Nephron progenitor cell (in vitro differentiated cells): ENCODE data around the gene RPS6KA2.

Experiments
- DNase-seq: peaks from one replicate; pipeline ENCODE4 v3.0.0; 2021
- H3K27ac Mint-ChIP-seq: 2 replicates; pipeline ENCODE4 v1.8.0; 2021; ENCODE audit warnings: mild to moderate bottlenecking, moderate library complexity, mixed read lengths
- H3K27me3 Mint-ChIP-seq: 2 replicates; pipeline ENCODE4 v1.8.0; 2021; ENCODE audit warnings: mild to moderate bottlenecking, low read depth, mixed read lengths; ENCODE audit not compliant: poor library complexity
- H3K36me3 Mint-ChIP-seq: 2 replicates; pipeline ENCODE4 v1.8.0; 2021; ENCODE audit warnings: low read depth, mixed read lengths
- H3K4me1 Mint-ChIP-seq: 2 replicates; pipeline ENCODE4 v1.8.0; 2021; ENCODE audit warnings: mixed read lengths
- H3K4me3 Mint-ChIP-seq: 2 replicates; pipeline ENCODE4 v1.8.0; 2021; ENCODE audit warnings: mild to moderate bottlenecking, moderate library complexity, mixed read lengths
- H3K9me3 Mint-ChIP-seq: 2 replicates; pipeline ENCODE4 v1.8.0; 2021; ENCODE audit warnings: mild to moderate bottlenecking, moderate library complexity, mixed read lengths
- CTCF ChIP-seq: fragments of 200-600 bp; sonication (generic); IDR thresholded peaks from 2 replicates; pipeline ENCODE4 v1.5.0; 2021; ENCODE audit warnings: antibody characterized with exemption

Gene RPS6KA2

DNA sequence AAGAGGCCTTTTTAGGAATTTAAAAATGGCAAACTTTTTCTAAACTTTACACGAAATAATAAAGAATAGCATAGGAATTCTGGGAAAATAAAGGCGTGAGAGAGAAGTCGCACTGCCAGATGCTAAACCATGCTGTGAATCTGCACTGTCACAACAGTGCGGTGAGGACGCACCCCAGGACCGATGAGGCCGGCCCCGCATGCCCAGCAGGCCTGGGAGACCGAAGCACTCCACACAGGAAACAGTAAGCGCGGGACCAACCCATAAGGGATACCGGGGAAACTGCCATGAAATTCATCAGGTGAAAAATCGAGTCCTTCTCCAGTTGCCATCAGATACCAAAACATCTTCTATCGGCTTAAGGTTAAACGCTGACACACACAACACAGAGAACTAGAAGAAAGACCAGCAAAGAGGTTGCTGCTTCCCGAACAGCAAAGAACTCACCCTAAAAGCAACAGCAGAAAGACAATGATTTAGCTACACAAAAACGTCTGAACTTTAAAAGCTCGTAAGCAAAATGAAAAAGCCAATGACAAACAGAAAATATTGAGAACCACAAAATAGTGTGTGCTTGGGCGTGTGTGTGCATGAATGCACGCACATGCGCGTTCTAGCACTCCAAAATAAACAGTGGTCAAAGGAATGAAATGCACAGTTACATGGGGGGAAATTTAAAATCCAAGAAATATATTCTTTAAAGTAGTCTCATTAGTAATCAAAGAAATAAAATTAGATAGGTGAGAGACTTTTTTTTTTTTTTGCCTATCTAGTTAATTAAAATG is 55.9 kb downstream of the RPS6KA2 start:
- H3K4me3 Mint-ChIP-seq: no peak overlapping the region
- H3K36me3 Mint-ChIP-seq: peaks cover 16% of the 10 kb centered on the region
- no peak overlapping the region for H3K27ac Mint-ChIP-seq
- DNase-seq: no peak
- H3K9me3 Mint-ChIP-seq: peaks cover 17% of the 10 kb centered on the region
- TF ChIP-seq CTCF: no peak
- H3K27me3 Mint-ChIP-seq: no peaks in the 10 kb centered on the region
- H3K4me1 Mint-ChIP-seq: peaks cover 30% of the 10 kb centered on the region

GRCh38 chr6:166569206-166569605 is 57.8 kb downstream of the RPS6KA2 start:
- no peak for TF ChIP-seq CTCF
- Mint-ChIP-seq H3K36me3 (no peaks in the 10 kb centered on the region), H3K27ac (no peak overlapping the region), H3K9me3 (no peaks in the 10 kb centered on the region), H3K4me1 (peaks cover 40% of the 10 kb centered on the region), H3K4me3 (no peak overlapping the region), H3K27me3 (no peaks in the 10 kb centered on the region)
- DNase-seq: no peak

DNA sequence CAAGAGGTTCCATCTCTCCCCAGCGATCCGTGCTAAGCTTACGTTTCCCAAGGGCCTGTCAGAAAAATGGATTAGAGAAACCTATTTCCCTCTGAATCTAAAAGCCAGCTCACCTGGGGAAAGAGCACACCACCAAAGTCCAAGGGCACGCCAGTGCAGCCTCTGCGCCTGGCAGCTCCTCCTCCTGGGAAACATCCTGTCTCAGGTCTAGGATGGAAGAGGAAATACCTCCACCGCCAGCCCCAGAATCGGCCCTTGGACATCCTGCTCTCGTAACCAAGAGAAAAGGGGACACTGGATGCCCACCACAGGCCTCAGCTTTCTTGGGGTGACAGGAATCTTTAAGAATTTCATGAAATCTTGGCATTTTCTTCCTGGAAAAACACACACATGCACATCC is 59.2 kb downstream of the RPS6KA2 start:
- Mint-ChIP-seq H3K9me3 (no peaks in the 10 kb centered on the region), H3K36me3 (no peaks in the 10 kb centered on the region), H3K4me3 (no peak overlapping the region), H3K27ac (no peak overlapping the region), H3K27me3 (no peaks in the 10 kb centered on the region), H3K4me1 (peaks cover 35% of the 10 kb centered on the region)
- DNase-seq: no peak
- TF ChIP-seq CTCF: no peak

DNA sequence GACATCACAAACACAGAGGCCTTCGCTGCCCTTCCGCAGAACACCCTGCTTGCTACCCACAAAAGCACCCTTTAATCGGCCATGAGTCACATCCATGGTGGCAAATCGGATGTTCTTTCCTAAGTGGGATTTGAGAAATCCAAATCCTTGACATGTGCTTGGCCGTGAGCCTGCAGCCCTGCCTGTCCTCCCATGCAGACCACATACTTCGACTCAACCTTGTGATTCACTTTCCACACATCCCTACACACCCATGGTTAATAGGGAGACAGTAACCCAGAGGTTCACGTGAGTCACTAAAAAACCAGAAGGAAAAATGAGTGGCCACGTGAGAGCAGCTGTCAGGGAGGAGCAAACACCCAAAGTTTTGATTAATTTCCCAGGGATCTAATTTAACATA is 59.9 kb downstream of the RPS6KA2 start:
- Mint-ChIP-seq H3K27ac (no peak overlapping the region), H3K4me3 (no peak overlapping the region), H3K9me3 (no peaks in the 10 kb centered on the region), H3K27me3 (no peaks in the 10 kb centered on the region), H3K4me1 (peaks cover 28% of the 10 kb centered on the region), H3K36me3 (no peaks in the 10 kb centered on the region)
- TF ChIP-seq CTCF: no peak
- DNase-seq: no peak

DNA sequence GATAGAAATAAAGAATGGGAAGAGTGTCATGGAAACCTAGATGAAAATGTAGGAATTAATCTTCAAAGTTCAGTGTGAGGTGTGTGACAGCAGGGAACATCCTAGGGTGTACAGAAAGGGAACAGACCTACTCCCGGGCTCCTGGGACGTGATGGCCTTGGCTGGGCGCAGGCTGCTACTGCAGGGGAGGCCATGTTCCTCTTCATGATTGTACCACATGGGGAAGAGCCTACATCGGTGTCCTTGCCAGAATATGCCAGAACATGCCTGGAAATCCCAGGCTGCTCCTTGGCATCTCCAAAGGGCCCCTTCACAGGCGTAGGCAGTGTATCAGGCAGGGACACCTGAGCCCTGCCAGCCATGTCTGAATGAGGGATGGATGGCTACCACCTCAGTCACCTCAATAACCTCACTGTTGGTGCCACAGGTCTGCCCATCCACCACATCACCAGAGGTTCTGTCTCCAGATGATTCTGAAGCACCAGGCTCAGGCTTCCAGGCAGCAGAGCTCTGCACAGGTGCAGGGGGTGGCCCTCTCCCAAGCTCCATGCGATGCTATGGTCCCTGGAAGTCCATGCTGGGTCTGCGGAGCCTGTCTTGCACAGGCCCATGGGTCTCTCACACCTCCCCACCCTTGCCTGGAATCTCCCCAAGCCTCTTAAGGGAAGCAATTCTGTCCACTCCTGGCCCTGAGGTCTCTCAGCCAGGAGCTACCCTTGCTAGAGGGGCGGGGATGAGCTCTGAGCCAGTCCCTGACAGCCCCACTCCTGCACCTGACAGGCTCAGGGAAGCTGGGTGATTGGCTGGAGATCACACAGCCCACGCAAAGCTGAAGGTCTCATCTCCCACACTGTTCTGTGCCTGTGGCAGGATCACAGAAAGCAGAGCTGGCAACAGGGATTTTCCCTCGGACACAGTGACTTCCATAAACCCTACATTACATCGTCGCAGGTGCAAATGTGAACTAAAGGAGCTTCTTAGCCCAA is 60.7 kb downstream of the RPS6KA2 start:
- Mint-ChIP-seq H3K4me3 (no peak overlapping the region), H3K4me1 (peaks cover 28% of the 10 kb centered on the region), H3K27ac (no peak overlapping the region), H3K36me3 (no peaks in the 10 kb centered on the region), H3K27me3 (peaks cover 3% of the 10 kb centered on the region), H3K9me3 (no peaks in the 10 kb centered on the region)
- no peak for DNase-seq
- TF ChIP-seq CTCF: no peak
